ENCODE measurements around the gene PRICKLE2.

DNA sequence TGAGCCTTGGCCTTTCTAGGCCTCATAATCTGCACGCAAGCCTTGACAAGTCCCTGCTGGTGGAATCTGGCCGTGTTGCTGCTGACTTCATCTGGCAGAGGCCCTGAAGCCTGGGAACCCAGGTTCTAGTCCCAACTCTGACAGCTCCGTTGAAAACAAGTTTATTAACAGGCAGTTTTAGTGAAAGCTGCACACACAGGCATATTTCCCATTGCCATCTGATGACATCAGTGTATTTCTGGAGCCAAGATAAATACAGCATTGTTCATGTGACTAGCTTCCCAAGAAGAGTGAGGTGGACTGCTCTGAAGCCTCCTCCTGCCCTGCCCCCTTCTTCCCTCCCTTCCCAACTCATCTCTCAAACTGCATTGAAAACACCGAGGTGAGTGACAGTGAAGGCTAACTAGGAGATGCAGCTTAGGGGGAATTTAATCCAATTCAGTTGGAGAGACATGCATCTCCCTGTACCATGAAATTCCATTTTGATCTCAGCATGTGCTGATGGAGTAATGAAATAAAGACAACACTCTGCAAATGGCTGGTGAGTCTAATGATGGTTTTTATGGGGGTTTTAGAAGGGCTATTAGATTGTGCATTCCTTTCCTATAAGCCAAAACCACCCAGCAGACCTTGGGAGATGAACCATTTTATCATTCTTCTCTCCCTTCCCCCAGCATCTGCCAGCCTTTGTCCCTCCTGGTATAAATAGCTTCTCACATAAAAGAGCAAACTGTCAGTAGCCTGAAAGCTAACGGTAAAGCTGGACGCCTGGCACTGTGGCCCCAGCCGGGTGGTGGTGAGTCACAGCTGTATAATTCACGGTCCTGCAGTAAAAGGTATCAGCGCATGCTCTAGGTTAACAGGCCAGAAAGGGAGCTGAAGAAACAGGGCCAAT lies 38.0 kb downstream of the PRICKLE2 start:
- TF ChIP-seq, protein P1, sequence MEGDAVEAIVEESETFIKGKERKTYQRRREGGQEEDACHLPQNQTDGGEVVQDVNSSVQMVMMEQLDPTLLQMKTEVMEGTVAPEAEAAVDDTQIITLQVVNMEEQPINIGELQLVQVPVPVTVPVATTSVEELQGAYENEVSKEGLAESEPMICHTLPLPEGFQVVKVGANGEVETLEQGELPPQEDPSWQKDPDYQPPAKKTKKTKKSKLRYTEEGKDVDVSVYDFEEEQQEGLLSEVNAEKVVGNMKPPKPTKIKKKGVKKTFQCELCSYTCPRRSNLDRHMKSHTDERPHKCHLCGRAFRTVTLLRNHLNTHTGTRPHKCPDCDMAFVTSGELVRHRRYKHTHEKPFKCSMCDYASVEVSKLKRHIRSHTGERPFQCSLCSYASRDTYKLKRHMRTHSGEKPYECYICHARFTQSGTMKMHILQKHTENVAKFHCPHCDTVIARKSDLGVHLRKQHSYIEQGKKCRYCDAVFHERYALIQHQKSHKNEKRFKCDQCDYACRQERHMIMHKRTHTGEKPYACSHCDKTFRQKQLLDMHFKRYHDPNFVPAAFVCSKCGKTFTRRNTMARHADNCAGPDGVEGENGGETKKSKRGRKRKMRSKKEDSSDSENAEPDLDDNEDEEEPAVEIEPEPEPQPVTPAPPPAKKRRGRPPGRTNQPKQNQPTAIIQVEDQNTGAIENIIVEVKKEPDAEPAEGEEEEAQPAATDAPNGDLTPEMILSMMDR (IDR thresholded peaks at IDR 0.05) = no peak
- no peak for TF ChIP-seq ZFX (IDR thresholded peaks at IDR 0.05; ENCODE audit: borderline replicate concordance)
